ENCODE measurements around the gene RNH1. TPM values are rescaled to one million over a fixed set of nuclear protein-coding genes. Genes with fewer than 3 reads are reported as not detected.

The RNH1 gene
- total RNA-seq: 237 TPM
- long read RNA-seq, transcript RNH1-201 (11 exons, 1,894 nt): minor isoform, 40 of 872 reads
- long read RNA-seq, transcript RNH1-205 (11 exons, 2,014 nt): minor isoform, 26 of 872 reads
- long read RNA-seq, transcript RNH1-203 (10 exons, 1,722 nt): minor isoform, 140 of 872 reads
- long read RNA-seq, transcript RNH1-202 (10 exons, 1,791 nt): major isoform, 202 of 872 reads
- long read RNA-seq, partial matches to known transcripts: 148 of 872 reads
- long read RNA-seq, other reads (novel, unspliced or antisense): 249 of 872 reads

DNA sequence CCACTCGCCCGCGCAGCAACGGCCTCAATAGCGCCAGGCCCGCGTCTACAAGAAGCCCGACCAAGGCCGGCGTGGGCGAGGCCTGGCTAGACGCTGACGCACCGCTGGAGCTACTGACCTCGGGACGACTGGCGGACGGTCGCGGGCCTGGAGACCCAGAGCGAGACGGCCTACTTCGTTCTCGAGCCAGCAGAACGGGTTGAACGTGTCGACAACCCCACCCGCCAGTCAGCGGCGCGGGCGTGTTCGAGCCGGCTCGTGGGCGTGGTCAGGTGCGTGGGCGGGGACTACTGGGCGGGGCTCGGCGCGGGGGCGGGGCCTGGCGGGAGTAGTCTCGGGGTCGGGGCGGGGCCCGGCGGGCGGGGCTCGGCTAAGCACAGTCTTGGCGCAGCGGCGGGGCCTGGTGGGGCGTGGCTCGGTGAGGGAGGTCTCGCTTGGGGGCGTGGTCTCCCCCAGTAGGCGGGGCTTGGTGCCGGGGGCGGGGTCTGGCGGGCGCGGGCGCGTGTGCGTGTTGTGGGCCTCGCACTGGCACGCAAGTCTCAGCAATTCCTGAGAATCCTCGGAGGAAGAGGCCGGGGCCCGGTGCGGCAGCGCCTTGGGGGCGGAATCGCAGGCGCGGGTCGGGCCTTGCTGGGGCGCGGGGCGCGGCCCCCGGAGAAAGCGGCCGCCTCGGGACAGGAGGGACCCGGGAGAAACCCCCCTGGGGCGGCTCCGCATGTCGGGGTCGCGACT, at the start of gene RNH1:
RNH1 (minus strand) TSS at position 248 of the 732 bp plus-strand sequence. CDS start 5,080 bp downstream, outside the sequence.
- Histone ChIP-seq H3K4me3 (peak within 1 kb of the TSS; percentile 82), H3K9me3 (no peaks in the 10 kb centered on the region), H3K27ac (peak within 1 kb of the TSS; percentile 100), H3K4me1 (peaks cover 46% of the 10 kb centered on the region), H3K36me3 (peaks cover 25% of the 10 kb centered on the region), H3K27me3 (ENCODE audit: low read depth) (no peaks in the 10 kb centered on the region)
- TF ChIP-seq, protein P1, sequence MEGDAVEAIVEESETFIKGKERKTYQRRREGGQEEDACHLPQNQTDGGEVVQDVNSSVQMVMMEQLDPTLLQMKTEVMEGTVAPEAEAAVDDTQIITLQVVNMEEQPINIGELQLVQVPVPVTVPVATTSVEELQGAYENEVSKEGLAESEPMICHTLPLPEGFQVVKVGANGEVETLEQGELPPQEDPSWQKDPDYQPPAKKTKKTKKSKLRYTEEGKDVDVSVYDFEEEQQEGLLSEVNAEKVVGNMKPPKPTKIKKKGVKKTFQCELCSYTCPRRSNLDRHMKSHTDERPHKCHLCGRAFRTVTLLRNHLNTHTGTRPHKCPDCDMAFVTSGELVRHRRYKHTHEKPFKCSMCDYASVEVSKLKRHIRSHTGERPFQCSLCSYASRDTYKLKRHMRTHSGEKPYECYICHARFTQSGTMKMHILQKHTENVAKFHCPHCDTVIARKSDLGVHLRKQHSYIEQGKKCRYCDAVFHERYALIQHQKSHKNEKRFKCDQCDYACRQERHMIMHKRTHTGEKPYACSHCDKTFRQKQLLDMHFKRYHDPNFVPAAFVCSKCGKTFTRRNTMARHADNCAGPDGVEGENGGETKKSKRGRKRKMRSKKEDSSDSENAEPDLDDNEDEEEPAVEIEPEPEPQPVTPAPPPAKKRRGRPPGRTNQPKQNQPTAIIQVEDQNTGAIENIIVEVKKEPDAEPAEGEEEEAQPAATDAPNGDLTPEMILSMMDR (IDR thresholded peaks at IDR 0.05): no peak
- DNase-seq: peak; percentile 99
- intact Hi-C loops (cut with DNase I): no loop called here
- ATAC-seq: peak; percentile 89 to 95

DNA sequence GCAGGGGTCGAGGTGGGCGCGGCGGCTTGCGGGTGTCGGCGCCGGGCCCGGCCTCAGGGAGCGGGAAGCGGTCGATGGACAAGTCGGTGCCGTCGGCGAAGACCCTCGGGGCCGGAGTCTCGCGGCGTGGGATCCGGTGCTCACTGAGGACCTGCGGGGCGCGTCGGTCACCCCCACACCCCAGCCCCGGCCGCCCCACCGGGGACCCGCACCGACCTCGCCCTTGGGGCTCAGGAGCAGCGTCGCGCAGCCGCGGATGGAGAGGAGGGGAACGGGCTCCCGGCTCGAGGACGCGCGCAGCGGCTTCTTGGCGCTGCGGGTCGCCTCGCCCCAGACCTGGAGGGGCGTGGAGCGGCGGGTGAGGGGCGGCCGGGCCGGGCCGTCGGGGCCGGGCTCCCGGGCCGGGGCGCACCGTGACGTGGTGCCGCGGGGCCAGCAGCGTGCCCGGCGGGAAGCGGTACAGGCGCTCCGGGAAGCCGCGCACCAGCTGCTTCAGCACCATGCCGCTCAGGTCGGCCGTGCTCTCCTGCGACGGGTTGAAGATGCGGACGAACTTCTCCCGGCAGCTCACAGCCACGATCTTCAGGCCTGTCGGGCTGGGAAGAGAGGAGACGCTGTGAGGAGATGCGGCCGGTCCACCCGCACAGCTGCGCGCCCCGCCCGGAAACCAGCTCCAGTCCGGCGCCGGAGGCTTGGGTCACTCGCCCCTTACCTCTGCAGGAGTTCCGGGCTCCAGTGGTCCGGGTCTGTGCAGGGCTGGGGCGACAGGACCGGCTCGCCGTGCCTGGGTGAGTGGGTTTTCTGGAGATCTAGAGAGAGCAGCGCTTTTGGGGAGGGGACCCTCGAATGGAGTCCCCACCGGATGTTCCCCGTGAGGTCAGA, 49.0 kb upstream of the RNH1 start:
- intact Hi-C loops (cut with DNase I): no loop called here

DNA sequence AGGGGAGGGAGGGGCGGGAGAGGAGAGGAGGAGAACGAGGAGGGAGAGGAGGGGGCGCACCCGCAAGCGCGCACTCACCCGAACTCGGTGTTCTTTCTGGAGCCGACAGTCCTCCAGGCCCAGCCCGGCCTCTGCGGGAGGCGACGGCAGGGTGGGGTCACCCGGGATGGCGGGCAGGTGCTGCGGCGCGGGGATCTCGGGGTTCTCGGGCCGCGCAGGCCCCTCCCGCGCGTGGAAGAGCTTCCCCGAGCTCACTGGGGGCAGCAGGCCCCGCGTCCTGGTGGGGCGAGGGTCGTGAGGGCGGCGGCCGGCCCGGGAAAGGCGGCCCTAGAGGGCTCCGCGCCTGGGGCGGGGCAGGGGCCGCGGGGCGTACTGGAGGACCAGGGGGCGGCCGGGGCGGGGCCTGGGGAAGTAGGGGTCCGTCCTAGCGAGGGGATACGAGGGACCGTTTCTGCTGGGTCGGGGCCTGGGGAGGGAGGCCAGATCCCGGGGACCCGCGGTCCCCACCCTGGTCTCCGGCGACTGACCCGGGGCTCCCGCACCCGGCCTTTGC, 48.3 kb upstream of the RNH1 start:
- no peak overlapping the region for H3K27ac ChIP-seq
- intact Hi-C loops (cut with DNase I): no loop called here
- H3K4me3 ChIP-seq: peak overlapping the region; percentile 54
- H3K36me3 ChIP-seq: no peaks in the 10 kb centered on the region
- ATAC-seq (peak; percentile 27 to 42), DNase-seq (no peak)
- peaks cover 22% of the 10 kb centered on the region for H3K4me1 ChIP-seq
- H3K27me3 ChIP-seq (ENCODE audit: low read depth): peaks cover 67% of the 10 kb centered on the region
- TF ChIP-seq, protein P1 (IDR thresholded peaks at IDR 0.05): no peak
- H3K9me3 ChIP-seq: no peaks in the 10 kb centered on the region

More for the DNA sequence above, 49.0 kb upstream of the RNH1 start:
- TF ChIP-seq, protein P1 (IDR thresholded peaks at IDR 0.05): no peak
- DNase-seq (no peak), ATAC-seq (no peak)
- no peak overlapping the region for H3K27ac ChIP-seq
- H3K9me3 ChIP-seq: no peaks in the 10 kb centered on the region
- H3K4me3 ChIP-seq: peak overlapping the region; percentile 54
- H3K27me3 ChIP-seq (ENCODE audit: low read depth): peaks cover 67% of the 10 kb centered on the region
- no peaks in the 10 kb centered on the region for H3K36me3 ChIP-seq
- H3K4me1 ChIP-seq: peaks cover 24% of the 10 kb centered on the region

DNA sequence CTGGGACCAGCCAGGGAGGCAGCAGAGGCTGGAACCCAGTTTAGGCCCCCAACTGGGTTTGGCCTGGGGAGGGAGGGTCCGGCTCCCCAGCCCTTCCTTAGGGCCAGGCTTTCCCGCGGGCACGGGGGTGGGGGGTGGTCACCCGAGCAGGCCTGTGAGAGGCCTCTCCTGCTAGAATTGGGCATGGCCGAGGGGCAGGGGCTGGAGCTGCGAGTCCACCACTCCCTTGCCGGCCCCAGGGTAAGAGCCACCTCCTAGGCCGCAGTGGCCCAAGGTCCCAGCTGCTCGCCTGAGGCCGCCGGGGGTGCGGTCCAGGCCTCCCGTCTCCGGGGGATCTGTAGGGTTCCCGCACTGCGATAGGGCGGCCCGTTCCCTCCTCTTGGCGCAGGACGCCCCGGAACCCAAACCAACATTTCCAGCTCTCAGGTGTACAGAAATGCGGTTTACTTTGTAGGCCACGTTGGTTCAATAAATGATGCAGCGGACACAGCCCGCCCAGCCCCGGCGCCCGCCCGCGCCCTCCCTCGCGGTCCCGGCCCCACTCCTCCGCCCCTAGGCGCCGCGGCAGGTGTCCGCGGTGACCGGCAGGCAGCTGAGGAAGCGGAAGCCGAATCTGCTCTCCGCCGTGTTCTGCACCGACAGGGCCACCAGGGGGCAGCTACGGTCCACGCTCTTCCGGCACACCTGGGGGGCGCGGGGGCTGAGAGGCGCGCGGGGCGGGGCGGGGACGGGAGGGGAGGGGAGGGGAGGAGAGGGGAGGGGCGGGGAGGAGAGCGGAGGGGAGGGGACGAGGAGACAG, 47.6 kb upstream of the RNH1 start:
- intact Hi-C loops (cut with DNase I): no loop called here
- no peaks in the 10 kb centered on the region for H3K9me3 ChIP-seq

More for the DNA sequence above, 47.6 kb upstream of the RNH1 start:
- peak; percentile 82 to 84 for ATAC-seq
- peak; percentile 83 for DNase-seq
- Histone ChIP-seq H3K36me3 (no peaks in the 10 kb centered on the region), H3K27me3 (ENCODE audit: low read depth) (peaks cover 67% of the 10 kb centered on the region), H3K27ac (no peak overlapping the region), H3K4me1 (peaks cover 16% of the 10 kb centered on the region), H3K4me3 (peak overlapping the region; percentile 54)
- TF ChIP-seq, protein P1 (IDR thresholded peaks at IDR 0.05): peak; percentile 56

Measured in lower lobe of right lung (tissue), 2 donors.